HEK293 (cell line): ENCODE data around the gene MYO7B.

Source experiments
- CTCF ChIA-PET: fragments of 350-600 bp; formaldehyde crosslinking; extraction: SDS; loops from one replicate; lab custom pipeline; 2021; ENCODE audit warnings: antibody characterized with exemption; lab: Yijun Ruan, JAX
- POLR2A ChIA-PET: fragments of 300-600 bp; formaldehyde crosslinking; extraction: SDS; loops from one replicate; lab custom pipeline; 2020; ENCODE audit warnings: antibody characterized with exemption, inconsistent platforms; lab: Yijun Ruan, JAX
- H3K27ac ChIP-seq: fragments of 200-500 bp; sonication (Bioruptor generic); 2 replicates; pipeline ENCODE4 v1.5.1; 2014; ENCODE audit warnings: low read depth, low read length, control low read depth, inconsistent platforms; ENCODE audit errors: extremely low read depth
- H3K36me3 ChIP-seq, 2 experiments: fragments of 200-500 bp in 1 of 2; sonication (Bioruptor generic) in 1 of 2; 1 replicate in 1 of 2; 2 replicates in 1 of 2; pipeline ENCODE4 v1.5.1; 2014 to 2017; ENCODE audit warnings: inconsistent platforms in 2 of 2, low read length in 2 of 2; ENCODE audit not compliant: control insufficient read depth in 2 of 2, insufficient read depth in 1 of 2
- H3K4me1 ChIP-seq: fragments of 200-500 bp; sonication (Bioruptor generic); 2 replicates; pipeline ENCODE4 v1.5.1; 2014; ENCODE audit warnings: mild to moderate bottlenecking, low read length, inconsistent platforms; ENCODE audit not compliant: control insufficient read depth, insufficient read depth
- H3K4me3 ChIP-seq: 2 replicates; pipeline ENCODE4 v1.5.1; 2011; ENCODE audit warnings: low read depth, mild to moderate bottlenecking, control low read depth, low read length, moderate library complexity
- H3K9me3 ChIP-seq: fragments of 200-500 bp; sonication (Bioruptor generic); 2 replicates; pipeline ENCODE4 v1.5.1; 2014; ENCODE audit warnings: low read depth, low read length, inconsistent platforms; ENCODE audit not compliant: control insufficient read depth, insufficient read depth
- BCL11B ChIP-seq: fragments of 450-650 bp; formaldehyde crosslinking; IDR thresholded peaks from 2 replicates; pipeline ENCODE4 v1.5.1; 2016; ENCODE audit warnings: low read depth, missing biosample characterization, missing genetic modification characterization
- GLIS1 ChIP-seq: fragments of 450-650 bp; formaldehyde crosslinking; IDR thresholded peaks from 2 replicates; pipeline ENCODE4 v1.5.1; 2016; ENCODE audit warnings: missing biosample characterization, missing genetic modification characterization
- GLIS2 ChIP-seq: fragments of 450-650 bp; formaldehyde crosslinking; IDR thresholded peaks from 2 replicates; pipeline ENCODE4 v1.5.1; 2016; ENCODE audit warnings: missing biosample characterization, missing genetic modification characterization
- KLF7 ChIP-seq: fragments of 450-650 bp; formaldehyde crosslinking; IDR thresholded peaks from 2 replicates; pipeline ENCODE4 v1.5.1; 2016; ENCODE audit warnings: missing biosample characterization, missing genetic modification characterization, borderline replicate concordance
- KLF8 ChIP-seq: fragments of 450-650 bp; formaldehyde crosslinking; IDR thresholded peaks from 2 replicates; pipeline ENCODE4 v1.5.1; 2016; ENCODE audit warnings: missing biosample characterization, missing genetic modification characterization
- MZF1 ChIP-seq: fragments of 450-650 bp; formaldehyde crosslinking; IDR thresholded peaks from 2 replicates; pipeline ENCODE4 v1.5.1; 2017; ENCODE audit warnings: missing biosample characterization, missing genetic modification characterization, borderline replicate concordance
- OVOL3 ChIP-seq: fragments of 450-650 bp; formaldehyde crosslinking; IDR thresholded peaks from 2 replicates; pipeline ENCODE4 v1.5.1; 2016; ENCODE audit warnings: missing biosample characterization, missing genetic modification characterization
- SP2 ChIP-seq: fragments of 450-650 bp; formaldehyde crosslinking; IDR thresholded peaks from 2 replicates; pipeline ENCODE4 v1.5.1; 2016; ENCODE audit warnings: missing biosample characterization, missing genetic modification characterization
- SP7 ChIP-seq: fragments of 450-650 bp; formaldehyde crosslinking; IDR thresholded peaks from 2 replicates; pipeline ENCODE4 v1.5.1; 2016; ENCODE audit warnings: missing biosample characterization, missing genetic modification characterization
- YY2 ChIP-seq: fragments of 450-650 bp; formaldehyde crosslinking; IDR thresholded peaks from 2 replicates; pipeline ENCODE4 v1.5.1; 2016; ENCODE audit warnings: missing biosample characterization, missing genetic modification characterization
- ZFP69B ChIP-seq: fragments of 450-650 bp; formaldehyde crosslinking; IDR thresholded peaks from 2 replicates; pipeline ENCODE4 v1.5.1; 2016; ENCODE audit warnings: missing biosample characterization, missing genetic modification characterization
- ZNF148 ChIP-seq: fragments of 450-650 bp; formaldehyde crosslinking; IDR thresholded peaks from 2 replicates; pipeline ENCODE4 v1.5.0; 2017; ENCODE audit warnings: missing biosample characterization, missing genetic modification characterization, borderline replicate concordance
- ZNF169 ChIP-seq: fragments of 450-650 bp; formaldehyde crosslinking; IDR thresholded peaks from 2 replicates; pipeline ENCODE4 v1.5.1; 2016; ENCODE audit warnings: missing biosample characterization, missing genetic modification characterization
- ZNF18 ChIP-seq: fragments of 450-650 bp; formaldehyde crosslinking; IDR thresholded peaks from 2 replicates; pipeline ENCODE4 v1.5.1; 2016; ENCODE audit warnings: missing biosample characterization, missing genetic modification characterization
- ZNF223 ChIP-seq: fragments of 450-650 bp; formaldehyde crosslinking; IDR thresholded peaks from 2 replicates; pipeline ENCODE4 v1.5.1; 2016; ENCODE audit warnings: missing biosample characterization, missing genetic modification characterization
- ZNF433 ChIP-seq: fragments of 450-650 bp; formaldehyde crosslinking; IDR thresholded peaks from 2 replicates; pipeline ENCODE4 v1.5.1; 2016; ENCODE audit warnings: missing biosample characterization, missing genetic modification characterization, low read depth
- ZNF624 ChIP-seq: fragments of 450-650 bp; formaldehyde crosslinking; IDR thresholded peaks from 2 replicates; pipeline ENCODE4 v1.5.1; 2017; ENCODE audit warnings: missing biosample characterization, missing genetic modification characterization
- ZNF645 ChIP-seq: fragments of 450-650 bp; formaldehyde crosslinking; IDR thresholded peaks from 2 replicates; pipeline ENCODE4; 2016; ENCODE audit warnings: missing biosample characterization, missing genetic modification characterization
- ZNF660 ChIP-seq: fragments of 450-650 bp; IDR thresholded peaks from 2 replicates; pipeline ENCODE4 v1.5.1; 2018; ENCODE audit warnings: missing biosample characterization, mild to moderate bottlenecking, missing genetic modification characterization
- ZNF707 ChIP-seq: fragments of 450-650 bp; formaldehyde crosslinking; IDR thresholded peaks from 2 replicates; pipeline ENCODE4 v1.5.1; 2016; ENCODE audit warnings: missing biosample characterization, missing genetic modification characterization
- ZNF747 ChIP-seq: fragments of 450-650 bp; formaldehyde crosslinking; IDR thresholded peaks from 2 replicates; pipeline ENCODE4 v1.5.1; 2016; ENCODE audit warnings: missing biosample characterization, missing genetic modification characterization
- ZNF791 ChIP-seq: fragments of 450-650 bp; formaldehyde crosslinking; IDR thresholded peaks from 2 replicates; pipeline ENCODE4 v1.5.1; 2016; ENCODE audit warnings: missing biosample characterization, missing genetic modification characterization
- ZSCAN23 ChIP-seq: fragments of 450-650 bp; formaldehyde crosslinking; IDR thresholded peaks from 2 replicates; pipeline ENCODE4 v1.5.1; 2016; ENCODE audit warnings: missing biosample characterization, missing genetic modification characterization
- TF ChIP-seq, protein P1 (sequence below): fragments of 450-650 bp; formaldehyde crosslinking; IDR thresholded peaks from 2 replicates; pipeline ENCODE4 v1.5.1; 2016; ENCODE audit warnings: missing biosample characterization, missing genetic modification characterization
- TF ChIP-seq, protein P2 (sequence below): fragments of 450-650 bp; formaldehyde crosslinking; IDR thresholded peaks from 2 replicates; pipeline ENCODE4 v1.5.1; 2016; ENCODE audit warnings: missing biosample characterization, missing genetic modification characterization

MYO7B gene

DNA sequence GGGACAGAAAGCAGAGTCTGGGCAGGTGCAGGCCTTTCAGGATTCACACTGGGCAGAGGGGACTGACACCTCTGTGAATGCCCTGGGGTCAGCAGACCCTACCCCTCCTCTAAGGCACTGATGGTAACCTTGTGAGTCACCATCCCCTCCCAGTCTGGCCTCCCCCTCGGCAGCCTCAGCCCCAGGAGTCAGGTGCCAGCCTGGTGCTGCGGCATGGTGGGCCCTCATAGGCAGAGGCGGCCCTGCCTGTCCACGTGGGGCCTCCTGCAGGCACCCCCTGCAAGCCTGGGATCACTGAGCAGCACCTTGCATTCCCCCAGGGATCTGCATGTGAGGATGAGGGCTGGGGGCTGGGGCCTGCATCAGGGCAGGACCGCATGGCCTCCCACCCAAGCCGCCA, 105.7 kb downstream of the MYO7B start:
- no peak overlapping the region for H3K27ac ChIP-seq
- ChIA-PET CTCF (interaction anchor here (0.7 to 4.5 kb wide), 4 partner anchors 9 to 74 kb away, joined by 3 to 31 read pairs (median 3); no protein-coding TSS in a partner anchor), POLR2A (no interaction called here)
- H3K4me1 ChIP-seq, result peaks cover 2% of the 10 kb centered on the region; the same call in 1 of the 2 replicates
- H3K4me3 ChIP-seq, result no peak overlapping the region
- TF ChIP-seq ZNF747 (no peak), ZNF660 (tag by site-specific recombination) (no peak), SP2 (tag by site-specific recombination) (no peak), ZSCAN23 (tag by site-specific recombination) (no peak), BCL11B (tag by site-specific recombination) (no peak), GLIS2 (tag by site-specific recombination) (0 out of 2 replicates have a peak, but pooled peaks have one; percentile 12), GLIS1 (tag by site-specific recombination) (peak; percentile 39; the same call in 1 of the 2 replicates)
- no peaks in the 10 kb centered on the region for H3K36me3 ChIP-seq
- no peaks in the 10 kb centered on the region for H3K9me3 ChIP-seq

- H3K9me3 ChIP-seq, result no peaks in the 10 kb centered on the region
- no peak for TF ChIP-seq ZNF148 (tag by site-specific recombination)
- TF ChIP-seq, protein P1, sequence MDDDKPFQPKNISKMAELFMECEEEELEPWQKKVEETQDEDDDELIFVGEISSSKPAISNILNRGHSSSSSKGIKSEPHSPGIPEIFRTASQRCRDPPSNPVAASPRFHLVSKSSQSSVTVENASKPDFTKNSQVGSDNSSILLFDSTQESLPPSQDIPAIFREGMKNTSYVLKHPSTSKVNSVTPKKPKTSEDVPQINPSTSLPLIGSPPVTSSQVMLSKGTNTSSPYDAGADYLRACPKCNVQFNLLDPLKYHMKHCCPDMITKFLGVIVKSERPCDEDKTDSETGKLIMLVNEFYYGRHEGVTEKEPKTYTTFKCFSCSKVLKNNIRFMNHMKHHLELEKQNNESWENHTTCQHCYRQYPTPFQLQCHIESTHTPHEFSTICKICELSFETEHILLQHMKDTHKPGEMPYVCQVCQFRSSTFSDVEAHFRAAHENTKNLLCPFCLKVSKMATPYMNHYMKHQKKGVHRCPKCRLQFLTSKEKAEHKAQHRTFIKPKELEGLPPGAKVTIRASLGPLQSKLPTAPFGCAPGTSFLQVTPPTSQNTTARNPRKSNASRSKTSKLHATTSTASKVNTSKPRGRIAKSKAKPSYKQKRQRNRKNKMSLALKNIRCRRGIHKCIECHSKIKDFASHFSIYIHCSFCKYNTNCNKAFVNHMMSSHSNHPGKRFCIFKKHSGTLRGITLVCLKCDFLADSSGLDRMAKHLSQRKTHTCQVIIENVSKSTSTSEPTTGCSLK (tag by site-specific recombination), result no peak
- no peak for TF ChIP-seq ZFP69B (tag by site-specific recombination)
- no peak for TF ChIP-seq YY2 (tag by site-specific recombination)
- no peak for TF ChIP-seq ZNF707 (tag by site-specific recombination)
- no peak for TF ChIP-seq KLF8 (tag by site-specific recombination)
- TF ChIP-seq ZNF169 (tag by site-specific recombination), result no peak
- no peak for TF ChIP-seq OVOL3 (tag by site-specific recombination)
- no peak for TF ChIP-seq ZNF645 (tag by site-specific recombination)
- TF ChIP-seq ZNF18, result no peak
- no peak for TF ChIP-seq ZNF624 (tag by site-specific recombination)
- no peak for TF ChIP-seq KLF7 (tag by site-specific recombination)
- TF ChIP-seq, protein P2, sequence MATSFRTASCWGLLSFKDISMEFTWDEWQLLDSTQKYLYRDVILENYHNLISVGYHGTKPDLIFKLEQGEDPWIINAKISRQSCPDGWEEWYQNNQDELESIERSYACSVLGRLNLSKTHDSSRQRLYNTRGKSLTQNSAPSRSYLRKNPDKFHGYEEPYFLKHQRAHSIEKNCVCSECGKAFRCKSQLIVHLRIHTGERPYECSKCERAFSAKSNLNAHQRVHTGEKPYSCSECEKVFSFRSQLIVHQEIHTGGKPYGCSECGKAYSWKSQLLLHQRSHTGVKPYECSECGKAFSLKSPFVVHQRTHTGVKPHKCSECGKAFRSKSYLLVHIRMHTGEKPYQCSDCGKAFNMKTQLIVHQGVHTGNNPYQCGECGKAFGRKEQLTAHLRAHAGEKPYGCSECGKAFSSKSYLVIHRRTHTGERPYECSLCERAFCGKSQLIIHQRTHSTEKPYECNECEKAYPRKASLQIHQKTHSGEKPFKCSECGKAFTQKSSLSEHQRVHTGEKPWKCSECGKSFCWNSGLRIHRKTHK (tag by site-specific recombination), result no peak
- TF ChIP-seq ZNF791 (tag by site-specific recombination), result no peak
- no peak for TF ChIP-seq MZF1 (tag by site-specific recombination)
- TF ChIP-seq ZNF223 (tag by site-specific recombination), result no peak
- no peak for TF ChIP-seq ZNF433 (tag by site-specific recombination)
- no peak for TF ChIP-seq SP7
- no peak overlapping the region for H3K4me3 ChIP-seq
- CTCF ChIA-PET, result no interaction called here
- peaks cover 2% of the 10 kb centered on the region; the same call in 1 of the 2 replicates for H3K4me1 ChIP-seq
- POLR2A ChIA-PET, result no interaction called here
- no peaks in the 10 kb centered on the region for H3K36me3 ChIP-seq
- no peak overlapping the region for H3K27ac ChIP-seq
Measured at GRCh38 chr2:127641846-127642507, 106.5 kb downstream of the MYO7B start.
